Ovary (tissue), 9 donors: Measurements from ENCODE around the gene MMP24. TPM values are rescaled to one million over a fixed set of nuclear protein-coding genes. Genes with fewer than 3 reads are reported as not detected.

Experiments used
- DNase-seq, 5 donors: peaks; one replicate each; pipeline ENCODE4 v3.0.0-alpha.2; 2019 to 2020
- H3K27ac ChIP-seq, 2 donors: fragments of 200-600 bp; one replicate each; pipeline versions ENCODE4 v1.5.1 to v1.8.0; 2019 to 2022
- H3K27me3 ChIP-seq: fragments of 200-600 bp; one replicate; pipeline ENCODE4 v1.8.0; 2022
- H3K36me3 ChIP-seq: fragments of 200-600 bp; sonication (generic); one replicate; pipeline ENCODE4 v1.5.1; 2019
- H3K4me1 ChIP-seq: one replicate; pipeline ENCODE4 v1.8.1; 2013; ENCODE audit warnings: mild to moderate bottlenecking, moderate library complexity; ENCODE audit not compliant: insufficient read depth
- H3K4me3 ChIP-seq: fragments of 200-600 bp; sonication (generic); one replicate; pipeline ENCODE4 v1.5.1; 2017
- H3K9me3 ChIP-seq, 2 donors: fragments of 200-600 bp in 1 of 2; sonication (generic) in 1 of 2; one replicate each; pipeline versions ENCODE4 v1.5.1 to v1.8.1; 2013 to 2019; ENCODE audit warnings: mild to moderate bottlenecking in 1 of 2, moderate library complexity in 1 of 2
- CTCF ChIP-seq, 3 donors: fragments of 450-650 bp in 2 of 3; fragments of 200-600 bp in 1 of 3; IDR thresholded peaks; one replicate each; pipeline versions ENCODE4 v1.5.1 to v1.8.0; 2016 to 2022; ENCODE audit warnings: antibody characterized with exemption in 3 of 3, mild to moderate bottlenecking in 1 of 3
- EP300 ChIP-seq: sonication (generic); formaldehyde crosslinking; IDR thresholded peaks from one replicate; pipeline ENCODE4 v1.6.1; 2017; ENCODE audit warnings: antibody characterized with exemption
- POLR2A ChIP-seq: fragments of 450-650 bp; IDR thresholded peaks from one replicate; pipeline ENCODE4 v1.6.1; 2017; ENCODE audit warnings: antibody characterized with exemption, mild to moderate bottlenecking, moderate library complexity
- WGBS, 3 donors: extraction: QIAGEN DNeasy Blood & Tissue Kit in 1 of 3; methylation state at CpG; one replicate each; pipeline versions ENCODE4 v1.1.5 to v1.1.7; 2013 to 2017; 5-methylcytosine and 5-hydroxymethylcytosine counted together
- intact Hi-C, 4 donors: fragments of 100-400 bp; cut with DNase I; formaldehyde crosslinking; loops; one replicate each; pipeline versions ENCODE4 v1.11.0 to v1.15.1; 2022 to 2023
- polyA plus RNA-seq, 2 donors: library from polyadenylated mRNA; stranded (reverse); fragments of 200-250 nt in 1 of 2; fragments of 350-450 nt in 1 of 2; fragmentation: Illumina TruSeq in 1 of 2; extraction: RNeasy Lipid Tissue Mini Kit (QIAGEN cat#74804) in 1 of 2; gene quantifications; one replicate each; pipeline ENCODE4 v1.2.3, GENCODE V29; 2013 to 2014
- total RNA-seq, 7 donors: library from RNA; depleted of rRNA in 2 of 7; stranded (reverse); fragments of >200 nt in 2 of 7; fragmentation: NEBNext Ultra II Directional in 3 of 7; extraction: Animal tissue kit (Norgen Biotek cat#: 25700) in 3 of 7; gene quantifications; one replicate each; pipeline versions ENCODE4 v1.1.0 to v1.2.4, GENCODE V29; 2016 to 2023
- donor health status: DM: no; HTN: no; CAD: no; lungs with moderate emphysema.
- donor health status: DM: no; HTN: no; CAD: no.
- donor health status: Bipolar disorder and iron deficiency.
- donor health status: DM: yes; HTN: yes; CAD: no.
- donor health status: DM: no; HTN: no; CAD: no.
- donor health status: DM: yes; HTN: yes; CAD: no.

The MMP24 gene
- total and polyA plus RNA-seq, 9 donors: 0.20 to 10.8 (median 0.67) TPM

DNA sequence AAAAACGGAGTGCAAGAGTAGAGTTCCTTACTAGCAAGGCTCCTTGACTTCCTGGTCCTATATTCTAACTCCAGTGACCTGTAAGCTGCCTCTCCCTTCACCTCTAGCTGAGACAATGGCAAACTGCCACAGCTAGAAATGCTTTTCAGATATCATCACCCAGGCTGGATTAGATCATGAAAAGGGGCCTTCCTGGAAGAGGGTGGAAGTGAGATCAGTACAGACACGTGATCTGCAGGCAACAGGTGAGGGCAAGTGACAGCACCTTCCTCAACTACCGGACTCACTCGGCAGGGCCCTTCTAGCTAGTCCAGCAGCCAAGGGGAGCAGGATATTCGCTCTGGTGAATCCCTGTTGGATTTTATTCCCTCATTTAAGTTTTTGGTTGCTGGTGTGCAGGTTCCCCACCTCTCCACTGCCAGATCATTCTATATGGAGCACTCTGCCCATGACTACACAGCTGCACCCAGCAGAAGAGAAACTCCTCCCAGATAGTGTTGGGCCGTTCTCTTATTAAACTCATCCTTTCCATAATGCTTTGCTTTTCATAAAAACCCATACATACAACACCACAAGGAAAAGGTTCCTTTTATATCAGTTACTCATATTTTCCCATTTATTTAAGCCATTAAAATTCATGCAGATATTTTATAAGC, 92.1 kb downstream of the MMP24 start:
- TF ChIP-seq CTCF (IDR thresholded peaks at IDR 0.05) (no peak), POLR2A (no peak), EP300 (no peak)
- DNase-seq: no peak
- Histone ChIP-seq H3K27me3 (no peaks in the 10 kb centered on the region), H3K4me1 (no peaks in the 10 kb centered on the region), H3K4me3 (no peak overlapping the region), H3K36me3 (no peaks in the 10 kb centered on the region), H3K9me3 (no peaks in the 10 kb centered on the region), H3K27ac (no peak overlapping the region)
- intact Hi-C loops: no loop called here
- WGBS, 3 donors: 71 to 78% (median 74%) methylated on average over 6 of the region's 6 CpGs

DNA sequence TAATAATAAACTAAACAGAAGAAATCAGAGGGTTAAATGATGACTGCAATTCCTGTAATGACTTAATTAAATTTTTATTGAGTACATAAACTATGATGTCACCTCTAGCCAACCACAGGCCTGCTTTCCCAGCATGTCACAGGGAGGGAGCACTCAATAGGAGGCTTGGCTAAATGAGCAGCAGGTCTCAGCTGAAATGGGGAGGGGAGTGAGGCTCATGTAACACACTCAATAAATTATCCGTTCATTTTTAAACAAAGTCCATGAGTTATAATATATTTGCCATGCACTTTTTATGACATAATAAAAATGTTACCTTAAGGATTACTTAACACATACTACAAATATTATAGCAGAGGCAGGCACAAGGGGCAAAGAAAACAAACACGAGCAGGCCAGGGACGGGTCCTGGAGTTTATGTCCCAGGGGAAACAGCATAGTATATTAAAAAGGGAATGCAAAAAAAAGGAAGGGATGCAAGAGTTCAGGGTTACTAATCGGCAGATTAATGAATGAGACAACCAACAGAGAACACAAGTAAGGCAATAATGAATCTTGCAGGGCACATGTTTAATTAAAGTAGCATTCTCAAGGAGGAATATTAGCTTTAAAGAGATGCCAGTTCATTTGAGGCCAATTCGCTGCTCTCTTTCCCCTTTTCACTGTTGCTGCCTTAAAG, 92.8 kb downstream of the MMP24 start:
- no peaks in the 10 kb centered on the region for H3K36me3 ChIP-seq
- TF ChIP-seq POLR2A (no peak), CTCF (IDR thresholded peaks at IDR 0.05) (no peak), EP300 (no peak)
- DNase-seq: no peak
- no peak overlapping the region for H3K4me3 ChIP-seq
- intact Hi-C loops: no loop called here
- 48 to 58% (median 53%) methylated on average over 5 of the region's 5 CpGs for WGBS, 3 donors
- H3K27me3 ChIP-seq: no peaks in the 10 kb centered on the region
- H3K27ac ChIP-seq: no peak overlapping the region
- no peaks in the 10 kb centered on the region for H3K4me1 ChIP-seq
- no peaks in the 10 kb centered on the region for H3K9me3 ChIP-seq

GRCh38 chr20:35319871-35320197, 93.3 kb downstream of the MMP24 start:
- intact Hi-C loops: no loop called here
- TF ChIP-seq CTCF (IDR thresholded peaks at IDR 0.05) (no peak), POLR2A (no peak), EP300 (no peak)
- H3K4me3 ChIP-seq: no peak overlapping the region
- H3K27me3 ChIP-seq: no peaks in the 10 kb centered on the region
- H3K27ac ChIP-seq: no peak overlapping the region
- H3K4me1 ChIP-seq: no peaks in the 10 kb centered on the region
- H3K36me3 ChIP-seq: no peaks in the 10 kb centered on the region
- H3K9me3 ChIP-seq: no peaks in the 10 kb centered on the region
- DNase-seq: no peak

GRCh38 chr20:35320396-35321126, 94.1 kb downstream of the MMP24 start:
- WGBS, 3 donors: 95 to 97% (median 95%) methylated on average over 3 of the region's 3 CpGs
- TF ChIP-seq CTCF (IDR thresholded peaks at IDR 0.05) (no peak), POLR2A (no peak), EP300 (no peak)

More at GRCh38 chr20:35320396-35321126, 94.1 kb downstream of the MMP24 start:
- H3K27ac ChIP-seq: no peak overlapping the region
- intact Hi-C loops: no loop called here
- no peak overlapping the region for H3K4me3 ChIP-seq
- H3K36me3 ChIP-seq: no peaks in the 10 kb centered on the region
- H3K9me3 ChIP-seq: no peaks in the 10 kb centered on the region
- no peaks in the 10 kb centered on the region for H3K4me1 ChIP-seq
- DNase-seq: no peak
- H3K27me3 ChIP-seq: no peaks in the 10 kb centered on the region
